Adrenal gland (tissue), 12 donors: ENCODE data around the gene ATE1. TPM values are rescaled to one million over a fixed set of nuclear protein-coding genes. Genes with fewer than 3 reads are reported as not detected.

Source experiments
- DNase-seq, 7 donors: peaks; one replicate each; pipeline ENCODE4 v3.0.0-alpha.2; 2019 to 2020
- H3K27ac ChIP-seq, 5 donors: fragments of 200-600 bp; sonication (generic) in 4 of 5; 1 replicate in 3 of 5; 2 replicates in 2 of 5; pipeline versions ENCODE4 v1.5.1 to v1.8.0; 2016 to 2020; ENCODE audit warnings: mild to moderate bottlenecking in 1 of 5
- H3K27me3 ChIP-seq: fragments of 200-600 bp; 2 replicates; pipeline ENCODE4 v1.8.0; 2021
- H3K36me3 ChIP-seq, 2 donors: fragments of 200-600 bp; replicated peaks in 1 of 2; 1 replicate in 1 of 2; 2 replicates in 1 of 2; pipeline versions ENCODE4 v1.5.1 to v1.8.0; 2018 to 2022
- H3K4me1 ChIP-seq, 2 donors: fragments of 200-600 bp; replicated peaks in 1 of 2; 1 replicate in 1 of 2; 2 replicates in 1 of 2; pipeline versions ENCODE4 v1.5.1 to v1.8.0; 2018 to 2021
- H3K4me3 ChIP-seq, 4 donors: fragments of 200-600 bp; sonication (generic) in 3 of 4; one replicate each; pipeline ENCODE4 v1.5.1; 2016 to 2018
- H3K9me3 ChIP-seq, 3 donors: fragments of 200-600 bp; sonication (generic) in 1 of 3; replicated peaks in 1 of 3; 1 replicate in 2 of 3; 2 replicates in 1 of 3; pipeline versions ENCODE4 v1.5.1 to v1.8.0; 2016 to 2021
- CTCF ChIP-seq, 6 experiments: fragments of 450-650 bp in 4 of 6; fragments of 200-600 bp in 2 of 6; sonication (generic) in 1 of 6; IDR thresholded peaks; 1 replicate in 5 of 6; 2 replicates in 1 of 6; pipeline versions ENCODE4 v1.5.1 to v1.8.0; 2016 to 2021; ENCODE audit warnings: antibody characterized with exemption in 6 of 6, mild to moderate bottlenecking in 2 of 6, moderate library complexity in 1 of 6
- POLR2A ChIP-seq, 2 donors: fragments of 450-650 bp; IDR thresholded peaks; one replicate each; pipeline ENCODE4 v1.6.1; 2017; ENCODE audit warnings: antibody characterized with exemption in 2 of 2, mild to moderate bottlenecking in 2 of 2, moderate library complexity in 1 of 2
- WGBS, 4 donors: extraction: QIAGEN DNeasy Blood & Tissue Kit in 2 of 4; methylation state at CpG; one replicate each; pipeline versions ENCODE4 v1.1.5 to v1.1.7; 2013 to 2017; 5-methylcytosine and 5-hydroxymethylcytosine counted together
- intact Hi-C, 2 donors: fragments of 100-400 bp; cut with DNase I; formaldehyde crosslinking; loops; one replicate each; pipeline versions ENCODE4 v1.14.1 to v1.15.0; 2022 to 2023
- polyA plus RNA-seq, 3 donors: library from polyadenylated mRNA; stranded (reverse); fragments of 200-250 nt in 2 of 3; fragments of 350-450 nt in 1 of 3; fragmentation: Illumina TruSeq in 1 of 3; extraction: RNeasy Lipid Tissue Mini Kit (QIAGEN cat#74804) in 1 of 3; gene quantifications; one replicate each; pipeline ENCODE4 v1.2.3, GENCODE V29; 2013 to 2014
- total RNA-seq, 9 donors: library from RNA; depleted of rRNA in 4 of 9; stranded (reverse); fragments of >200 nt in 4 of 9; fragments of 120-200 nt in 1 of 9; fragmentation: NEBNext Ultra II Directional in 1 of 9; extraction: Animal tissue kit (Norgen Biotek cat#: 25700) in 1 of 9; gene quantifications; one replicate each; pipeline versions ENCODE4 v1.1.0 to v1.2.4, GENCODE V29; 2013 to 2023
- donor health status: healthy with polysubstance abuse.
- donor health status: Bipolar disorder and iron deficiency.
- donor health status: DM: yes; HTN: yes; CAD: no.
- donor health status: DM: no; HTN: no; CAD: no.
- donor health status: DM: no; HTN: no; CAD: no.
- donor health status: DM: yes; HTN: yes; CAD: no.

The ATE1 gene
- total and polyA plus RNA-seq, 12 donors, result 4.2 to 53.7 (median 31.9) TPM

- Histone ChIP-seq H3K9me3 (no peaks in the 10 kb centered on the region), H3K4me1 (no peaks in the 10 kb centered on the region), H3K27me3 (no peaks in the 10 kb centered on the region), H3K27ac (no peak overlapping the region), H3K4me3 (no peak overlapping the region), H3K36me3 (no peaks in the 10 kb centered on the region)
- TF ChIP-seq POLR2A (IDR thresholded peaks at IDR 0.05) (no peak), CTCF (IDR thresholded peaks at IDR 0.05) (no peak)
- no peak for DNase-seq
- intact Hi-C loops, result no loop called here
- WGBS, 4 donors, result 81 to 84% (median 83%) methylated on average over 6 of the region's 6 CpGs
These were observed 144.0 kb downstream of the ATE1 start for GRCh38 chr10:121783782-121784372.

GRCh38 chr10:121781101-121781500 lies 146.7 kb downstream of the ATE1 start:
- Histone ChIP-seq H3K27ac (no peak overlapping the region), H3K9me3 (no peaks in the 10 kb centered on the region), H3K4me3 (no peak overlapping the region), H3K4me1 (no peaks in the 10 kb centered on the region), H3K36me3 (no peaks in the 10 kb centered on the region), H3K27me3 (no peaks in the 10 kb centered on the region)
- DNase-seq, result no peak
- intact Hi-C loops, result no loop called here
- TF ChIP-seq CTCF (IDR thresholded peaks at IDR 0.05) (no peak), POLR2A (IDR thresholded peaks at IDR 0.05) (no peak)
- 96 to 100% (median 97%) methylated on average over 4 of the region's 4 CpGs for WGBS, 4 donors

GRCh38 chr10:121774813-121775212 lies 153.0 kb downstream of the ATE1 start:
- no peak overlapping the region for H3K4me3 ChIP-seq
- no peak for TF ChIP-seq POLR2A (IDR thresholded peaks at IDR 0.05)
- no peak for TF ChIP-seq CTCF (IDR thresholded peaks at IDR 0.05)
- 53 to 70% (median 58%) methylated on average over 2 of the region's 2 CpGs for WGBS, 4 donors
- H3K27ac ChIP-seq, result no peak overlapping the region
- DNase-seq, result no peak
- intact Hi-C loops, result no loop called here
- H3K4me1 ChIP-seq, result peaks cover 5 to 7% of the 10 kb centered on the region in 2 donors
- no peaks in the 10 kb centered on the region for H3K36me3 ChIP-seq
- no peaks in the 10 kb centered on the region for H3K9me3 ChIP-seq
- H3K27me3 ChIP-seq, result no peaks in the 10 kb centered on the region

GRCh38 chr10:121774404-121774803 lies 153.4 kb downstream of the ATE1 start:
- no peaks in the 10 kb centered on the region for H3K36me3 ChIP-seq
- intact Hi-C loops, result no loop called here
- H3K4me1 ChIP-seq, result peaks cover 5 to 7% of the 10 kb centered on the region in 2 donors
- H3K27me3 ChIP-seq, result no peaks in the 10 kb centered on the region
- H3K4me3 ChIP-seq, result no peak overlapping the region
- H3K9me3 ChIP-seq, result no peaks in the 10 kb centered on the region
- WGBS, 4 donors, result 55 to 68% (median 61%) methylated on average over 3 of the region's 3 CpGs
- TF ChIP-seq POLR2A (IDR thresholded peaks at IDR 0.05) (no peak), CTCF (IDR thresholded peaks at IDR 0.05) (no peak)
- no peak for DNase-seq
- H3K27ac ChIP-seq, result no peak overlapping the region
